GM12875 (cell line): ENCODE measurements around the gene FBXO48.

Experiments used
- H3K4me3 ChIP-seq: one replicate; pipeline ENCODE4 v1.5.1; 2011; ENCODE audit warnings: low read depth, low read length, control low read depth
- CTCF ChIP-seq: IDR thresholded peaks from 2 replicates; pipeline ENCODE4 v1.5.1; 2011; ENCODE audit warnings: low read depth, mild to moderate bottlenecking, control low read depth, inconsistent platforms, low read length, moderate library complexity, borderline replicate concordance; ENCODE audit not compliant: insufficient read depth

Gene FBXO48

GRCh38 chr2:68428126-68428525 lies 39.0 kb downstream of the FBXO48 start:
- H3K4me3 ChIP-seq: no peak overlapping the region
- TF ChIP-seq CTCF: no peak

GRCh38 chr2:68426848-68427579 lies 40.1 kb downstream of the FBXO48 start:
- H3K4me3 ChIP-seq: no peak overlapping the region
- no peak for TF ChIP-seq CTCF

- H3K4me3 ChIP-seq: no peak overlapping the region
- no peak for TF ChIP-seq CTCF
These were observed 40.6 kb downstream of the FBXO48 start for GRCh38 chr2:68426446-68426845.

- no peak for TF ChIP-seq CTCF
- H3K4me3 ChIP-seq: no peak overlapping the region
These were observed 41.6 kb downstream of the FBXO48 start for GRCh38 chr2:68425503-68425902.

- peak overlapping the region; percentile 4 for H3K4me3 ChIP-seq
- no peak for TF ChIP-seq CTCF
These were observed 43.0 kb downstream of the FBXO48 start for GRCh38 chr2:68423966-68424650.

GRCh38 chr2:68420254-68420910 lies 46.7 kb downstream of the FBXO48 start:
- H3K4me3 ChIP-seq: no peak overlapping the region
- no peak for TF ChIP-seq CTCF

GRCh38 chr2:68418855-68419254 lies 48.2 kb downstream of the FBXO48 start:
- peak; percentile 38; the same call in 1 of the 2 replicates for TF ChIP-seq CTCF
- H3K4me3 ChIP-seq: no peak overlapping the region
